ENCODE results near the gene PROSER2. TPM values are rescaled to one million over a fixed set of nuclear protein-coding genes. Genes with fewer than 3 reads are reported as not detected.

PROSER2 gene
- total and polyA plus RNA-seq, 2 donors (not counting 1 experiment from before 2014, with no cell fraction given), result 0.07 TPM; not detected in 1

- H3K4me1 Mint-ChIP-seq, result peaks cover 1% of the 10 kb centered on the region
- Histone ChIP-seq H2AFZ (ENCODE audit: insufficient read depth, low read depth, low read length, poor library complexity, severe bottlenecking) (no peak overlapping the region), H3K9me3 (ENCODE audit: control extremely low read depth in 1 of 3, control insufficient read depth in 2 of 3, insufficient read depth in 1 of 3, low read length in 2 of 3) (no peaks in the 10 kb centered on the region), H3K4me1 (ENCODE audit: control insufficient read depth in 2 of 2, insufficient read depth in 2 of 2, low read length in 2 of 2) (no peaks in the 10 kb centered on the region), H3K36me3 (replicated peaks in 1 of 2; ENCODE audit: control extremely low read depth in 1 of 2, control insufficient read depth in 1 of 2, extremely low read depth in 1 of 2, insufficient read depth in 2 of 2, low read length in 1 of 2) (no peaks in the 10 kb centered on the region), H3K4me2 (replicated peaks; ENCODE audit: low read depth, low read length, poor library complexity, severe bottlenecking) (no peak overlapping the region), H3K9ac (ENCODE audit: low read length) (no peak overlapping the region), H3K27ac (ENCODE audit: low read length in 2 of 2) (no peak overlapping the region), H4K20me1 (ENCODE audit: control insufficient read depth, insufficient read depth, low read length, poor library complexity, severe bottlenecking) (no peaks in the 10 kb centered on the region), H3K79me2 (ENCODE audit: control insufficient read depth, insufficient read depth, low read length) (no peaks in the 10 kb centered on the region), H3K4me3 (ENCODE audit: control extremely low read depth in 1 of 5, extremely low read depth in 1 of 5, insufficient read depth in 1 of 5, low read depth in 2 of 5, low read length in 4 of 5) (no peak overlapping the region), H3K27me3 (replicated peaks in 1 of 4; ENCODE audit: control extremely low read depth in 1 of 4, control insufficient read depth in 3 of 4, insufficient read depth in 4 of 4, low read length in 3 of 4) (peaks cover 0 to 3% (median 0%) of the 10 kb centered on the region in 4 experiments)
- no peak for DNase-seq
- intact Hi-C loops (cut with micrococcal nuclease), result loop anchor here (10.0 kb wide), 1 partner anchor 1287 kb away; no protein-coding TSS in a partner anchor
- ChIA-PET POLR2A (interaction anchor here (0.7 kb wide), 1 partner anchor 674 kb away, joined by 3 read pairs; no protein-coding TSS in a partner anchor), CTCF (no interaction called here)
- H3K27ac Mint-ChIP-seq, result no peak overlapping the region
- no peaks in the 10 kb centered on the region for H3K9me3 Mint-ChIP-seq (ENCODE audit: insufficient read depth)
- no peak for ATAC-seq (ENCODE audit: low read depth)
- no peak for TF ChIP-seq CTCF (IDR thresholded peaks at IDR 0.05)
- no peak overlapping the region for H3K4me3 Mint-ChIP-seq
- peaks cover 12% of the 10 kb centered on the region for H3K27me3 Mint-ChIP-seq
- WGBS (ENCODE audit: insufficient coverage), result 95% methylated on average over 4 of the region's 10 CpGs
These were observed 35.3 kb upstream of the PROSER2 start for GRCh38 chr10:11787846-11788245.

- no peaks in the 10 kb centered on the region for H4K20me1 ChIP-seq (ENCODE audit: control insufficient read depth, insufficient read depth, low read length, poor library complexity, severe bottlenecking)
- ChIA-PET CTCF (interaction anchor here (0.6 to 0.8 kb wide), 4 partner anchors 8 to 723 kb away, joined by 3 to 5 read pairs (median 4); no protein-coding TSS in a partner anchor), POLR2A (no interaction called here)
- H2AFZ ChIP-seq (ENCODE audit: insufficient read depth, low read depth, low read length, poor library complexity, severe bottlenecking), result no peak overlapping the region
- no peak for ATAC-seq (ENCODE audit: low read depth)
- Mint-ChIP-seq H3K27ac (no peak overlapping the region), H3K27me3 (peaks cover 12% of the 10 kb centered on the region), H3K4me3 (no peak overlapping the region), H3K4me1 (no peaks in the 10 kb centered on the region), H3K9me3 (ENCODE audit: insufficient read depth) (no peaks in the 10 kb centered on the region)
- DNase-seq, result no peak
- H3K27me3 ChIP-seq (replicated peaks in 1 of 4; ENCODE audit: control extremely low read depth in 1 of 4, control insufficient read depth in 3 of 4, insufficient read depth in 4 of 4, low read length in 3 of 4), result peaks cover 0 to 3% (median 0%) of the 10 kb centered on the region in 4 experiments
- no peaks in the 10 kb centered on the region for H3K4me1 ChIP-seq (ENCODE audit: control insufficient read depth in 2 of 2, insufficient read depth in 2 of 2, low read length in 2 of 2)
- intact Hi-C loops (cut with micrococcal nuclease), result loop anchor here (10.0 kb wide), 1 partner anchor 1285 kb away; no protein-coding TSS in a partner anchor
- no peaks in the 10 kb centered on the region for H3K79me2 ChIP-seq (ENCODE audit: control insufficient read depth, insufficient read depth, low read length)
- H3K4me2 ChIP-seq (replicated peaks; ENCODE audit: low read depth, low read length, poor library complexity, severe bottlenecking), result no peak overlapping the region
- no peak for TF ChIP-seq EZH2 (IDR thresholded peaks at IDR 0.05; ENCODE audit: borderline replicate concordance, insufficient read depth, low read depth, low read length, poor library complexity, severe bottlenecking)
- TF ChIP-seq CTCF (IDR thresholded peaks at IDR 0.05), result no peak
- H3K4me3 ChIP-seq (ENCODE audit: control extremely low read depth in 1 of 5, extremely low read depth in 1 of 5, insufficient read depth in 1 of 5, low read depth in 2 of 5, low read length in 4 of 5), result no peak overlapping the region
- no peaks in the 10 kb centered on the region for H3K36me3 ChIP-seq (replicated peaks in 1 of 2; ENCODE audit: control extremely low read depth in 1 of 2, control insufficient read depth in 1 of 2, extremely low read depth in 1 of 2, insufficient read depth in 2 of 2, low read length in 1 of 2)
- no peaks in the 10 kb centered on the region for H3K9me3 ChIP-seq (ENCODE audit: control extremely low read depth in 1 of 3, control insufficient read depth in 2 of 3, insufficient read depth in 1 of 3, low read length in 2 of 3)
- 100% methylated on average over 1 of the region's 2 CpGs for WGBS (ENCODE audit: insufficient coverage)
- H3K27ac ChIP-seq (ENCODE audit: low read length in 2 of 2), result no peak overlapping the region
- H3K9ac ChIP-seq (ENCODE audit: low read length), result no peak overlapping the region
These were observed 33.9 kb upstream of the PROSER2 start for GRCh38 chr10:11789306-11789705.
